HFFc6 (cell line): ENCODE results near the gene ITSN1. TPM values are rescaled to one million over a fixed set of nuclear protein-coding genes. Genes with fewer than 3 reads are reported as not detected.
A peak's percentile ranks its signal among the peaks of the same experiment; 100 is the strongest.

Source experiments
- DNase-seq: peaks from one replicate; pipeline ENCODE4 v3.0.0-alpha.2; 2018
- H3K27ac Mint-ChIP-seq: 2 replicates; pipeline ENCODE4 v1.8.0; 2020; ENCODE audit warnings: mild to moderate bottlenecking, mixed read lengths
- H3K27me3 Mint-ChIP-seq: 2 replicates; pipeline ENCODE4 v1.8.0; 2021; ENCODE audit warnings: mild to moderate bottlenecking, moderate library complexity, mixed read lengths; ENCODE audit not compliant: insufficient read depth
- H3K36me3 Mint-ChIP-seq: 2 replicates; pipeline ENCODE4 v1.8.0; 2021; ENCODE audit warnings: low read depth, mixed read lengths
- H3K4me1 Mint-ChIP-seq: 2 replicates; pipeline ENCODE4 v1.8.0; 2020; ENCODE audit warnings: low read depth, mixed read lengths
- H3K4me3 Mint-ChIP-seq: 2 replicates; pipeline ENCODE4 v1.8.0; 2020; ENCODE audit warnings: mild to moderate bottlenecking, moderate library complexity, mixed read lengths
- H3K9me3 Mint-ChIP-seq: 2 replicates; pipeline ENCODE4 v1.8.0; 2020; ENCODE audit warnings: mild to moderate bottlenecking, mixed read lengths
- total RNA-seq, 6 experiments: library from RNA; stranded (reverse); fragmentation: NEBNext Ultra II Directional; extraction: Animal tissue kit (Norgen Biotek cat#: 25700); gene quantifications; 2 replicates in 1 of 6; 3 replicates in 5 of 6; pipeline ENCODE4 v1.2.3, GENCODE V29; 2021
- TF ChIP-seq, protein P1 (sequence below): fragments of 200-600 bp; sonication (generic); IDR thresholded peaks from 2 replicates; pipeline ENCODE4 v1.5.0; 2021; ENCODE audit warnings: antibody characterized with exemption, mild to moderate bottlenecking

ITSN1 gene
- total RNA-seq, 6 experiments from 2014 or later: 47.7 to 54.8 (median 54.0) TPM

DNA sequence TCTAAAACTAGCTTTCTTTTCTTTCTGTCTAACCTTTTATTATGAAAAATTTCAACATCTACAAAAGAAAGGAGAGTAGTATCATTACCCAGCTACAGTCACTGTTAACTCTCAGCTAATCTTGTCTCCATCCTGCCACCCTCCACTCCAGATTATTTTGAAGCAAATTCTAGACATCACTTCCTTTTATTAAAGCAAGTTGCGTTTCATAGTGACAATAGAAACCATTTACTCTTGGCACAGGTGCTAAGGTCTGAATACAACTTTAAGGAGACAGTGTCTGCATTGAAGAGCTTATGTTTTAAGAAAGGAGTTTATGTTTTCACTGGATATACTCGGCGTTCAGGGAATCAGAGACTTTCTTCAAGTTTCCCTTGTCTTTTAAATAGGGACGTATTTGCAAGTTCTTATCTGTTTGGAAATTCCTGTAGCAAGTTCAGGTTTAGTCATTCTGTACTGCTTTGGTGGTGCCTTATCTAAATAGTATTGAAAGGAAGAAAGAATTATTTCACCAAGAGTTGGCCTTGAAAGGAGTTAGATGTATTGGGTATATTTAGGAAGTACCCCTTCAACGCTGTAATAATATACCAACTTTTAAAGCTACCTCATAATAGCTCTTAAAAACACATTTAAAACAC is 42.7 kb downstream of the ITSN1 start:
- H3K4me1 Mint-ChIP-seq: peaks cover 74% of the 10 kb centered on the region
- H3K27me3 Mint-ChIP-seq: no peaks in the 10 kb centered on the region
- TF ChIP-seq, protein P1, sequence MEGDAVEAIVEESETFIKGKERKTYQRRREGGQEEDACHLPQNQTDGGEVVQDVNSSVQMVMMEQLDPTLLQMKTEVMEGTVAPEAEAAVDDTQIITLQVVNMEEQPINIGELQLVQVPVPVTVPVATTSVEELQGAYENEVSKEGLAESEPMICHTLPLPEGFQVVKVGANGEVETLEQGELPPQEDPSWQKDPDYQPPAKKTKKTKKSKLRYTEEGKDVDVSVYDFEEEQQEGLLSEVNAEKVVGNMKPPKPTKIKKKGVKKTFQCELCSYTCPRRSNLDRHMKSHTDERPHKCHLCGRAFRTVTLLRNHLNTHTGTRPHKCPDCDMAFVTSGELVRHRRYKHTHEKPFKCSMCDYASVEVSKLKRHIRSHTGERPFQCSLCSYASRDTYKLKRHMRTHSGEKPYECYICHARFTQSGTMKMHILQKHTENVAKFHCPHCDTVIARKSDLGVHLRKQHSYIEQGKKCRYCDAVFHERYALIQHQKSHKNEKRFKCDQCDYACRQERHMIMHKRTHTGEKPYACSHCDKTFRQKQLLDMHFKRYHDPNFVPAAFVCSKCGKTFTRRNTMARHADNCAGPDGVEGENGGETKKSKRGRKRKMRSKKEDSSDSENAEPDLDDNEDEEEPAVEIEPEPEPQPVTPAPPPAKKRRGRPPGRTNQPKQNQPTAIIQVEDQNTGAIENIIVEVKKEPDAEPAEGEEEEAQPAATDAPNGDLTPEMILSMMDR: no peak
- H3K4me3 Mint-ChIP-seq: peak overlapping the region; percentile 47
- H3K36me3 Mint-ChIP-seq: no peaks in the 10 kb centered on the region
- peak overlapping the region; percentile 80 for H3K27ac Mint-ChIP-seq
- H3K9me3 Mint-ChIP-seq: no peaks in the 10 kb centered on the region
- DNase-seq: no peak

DNA sequence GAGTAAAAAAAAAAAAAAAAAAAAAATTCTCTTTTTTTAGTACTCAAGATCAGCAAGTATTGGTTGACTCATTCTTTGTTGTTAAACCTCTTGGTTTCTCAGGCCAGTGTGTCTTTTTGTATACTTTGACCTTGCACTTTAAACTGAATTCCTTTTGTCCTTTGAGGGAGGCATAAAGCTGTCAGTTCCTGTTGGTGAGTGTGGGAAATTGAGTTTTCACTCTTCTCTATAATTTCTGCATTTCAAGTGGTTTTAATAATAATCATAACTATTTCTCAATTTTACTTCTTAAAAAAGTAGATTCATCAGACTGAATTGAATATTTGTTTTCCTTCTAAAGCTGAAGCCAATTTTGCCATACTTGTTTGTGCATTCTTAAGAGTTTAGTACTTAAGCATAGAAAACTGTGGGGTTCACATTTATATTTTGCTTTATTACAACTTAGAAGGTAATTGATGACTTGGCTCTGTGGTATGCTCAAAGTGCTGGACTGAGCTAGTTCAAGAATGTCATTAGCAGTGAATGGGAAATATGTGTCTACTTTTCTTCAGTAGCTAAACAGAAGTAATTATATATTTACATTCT is 43.4 kb downstream of the ITSN1 start:
- Mint-ChIP-seq H3K9me3 (no peaks in the 10 kb centered on the region), H3K4me3 (peak overlapping the region; percentile 47), H3K27me3 (no peaks in the 10 kb centered on the region), H3K27ac (peak overlapping the region; percentile 80), H3K4me1 (peaks cover 73% of the 10 kb centered on the region), H3K36me3 (no peaks in the 10 kb centered on the region)
- peak; percentile 69 for DNase-seq
- TF ChIP-seq, protein P1: no peak

DNA sequence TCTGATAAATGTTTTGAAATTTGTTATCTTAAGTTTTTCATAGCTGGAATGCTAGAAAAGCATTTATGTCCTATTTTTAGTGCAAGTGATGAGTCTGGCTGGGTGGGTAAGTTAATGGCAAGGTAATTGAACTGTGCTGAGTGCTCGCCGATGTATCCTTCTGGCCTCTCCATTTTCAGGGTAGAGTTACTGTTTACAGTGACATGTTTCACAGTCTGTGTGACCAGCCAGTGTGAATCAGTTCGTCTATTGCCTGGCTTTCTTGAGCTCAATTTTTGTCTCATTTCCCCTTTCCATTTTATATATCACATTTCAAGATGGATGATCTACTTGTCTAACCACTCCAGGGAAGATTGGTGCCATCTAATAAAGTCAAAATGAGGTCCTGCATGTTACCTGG is 44.1 kb downstream of the ITSN1 start:
- peak overlapping the region; percentile 47 for H3K4me3 Mint-ChIP-seq

DNA sequence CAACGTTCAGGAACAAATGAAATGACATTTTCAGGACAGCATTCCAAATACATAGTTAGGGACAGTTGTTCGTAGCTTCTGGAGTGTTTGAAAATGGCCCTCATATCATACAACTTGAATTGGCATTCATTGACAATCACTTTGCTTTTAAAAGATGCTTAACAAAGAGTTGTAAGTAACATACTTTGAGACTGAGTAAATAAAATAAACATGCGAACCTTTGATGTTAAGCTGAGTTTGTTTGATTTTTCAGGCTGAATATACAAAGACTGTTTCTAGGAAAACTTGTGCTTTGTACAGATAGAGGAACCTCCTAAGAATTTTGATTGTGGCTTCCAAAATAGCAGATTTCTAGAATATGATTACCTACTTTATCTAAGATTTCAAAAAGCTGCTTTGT is 45.3 kb downstream of the ITSN1 start:
- DNase-seq: no peak
- TF ChIP-seq, protein P1: no peak
- no peaks in the 10 kb centered on the region for H3K27me3 Mint-ChIP-seq
- H3K36me3 Mint-ChIP-seq: 0 out of 2 replicates have a peak, but pooled peaks cover 4% of the 10 kb centered on the region
- H3K9me3 Mint-ChIP-seq: no peaks in the 10 kb centered on the region
- H3K27ac Mint-ChIP-seq: peak overlapping the region; percentile 59; the same call in 1 of the 2 replicates
- peak overlapping the region; percentile 62 for H3K4me3 Mint-ChIP-seq
- H3K4me1 Mint-ChIP-seq: peaks cover 72% of the 10 kb centered on the region

More for the DNA sequence above, 44.1 kb downstream of the ITSN1 start:
- TF ChIP-seq, protein P1: no peak
- Mint-ChIP-seq H3K36me3 (0 out of 2 replicates have a peak, but pooled peaks cover 4% of the 10 kb centered on the region), H3K27ac (peak overlapping the region; percentile 80), H3K27me3 (no peaks in the 10 kb centered on the region), H3K4me1 (peaks cover 75% of the 10 kb centered on the region), H3K9me3 (no peaks in the 10 kb centered on the region)
- no peak for DNase-seq

GRCh38 chr21:33688353-33688752 is 46.1 kb downstream of the ITSN1 start:
- Mint-ChIP-seq H3K9me3 (no peaks in the 10 kb centered on the region), H3K27ac (peak overlapping the region; percentile 43; the same call in 1 of the 2 replicates), H3K27me3 (no peaks in the 10 kb centered on the region), H3K36me3 (0 out of 2 replicates have a peak, but pooled peaks cover 4% of the 10 kb centered on the region), H3K4me3 (peak overlapping the region; percentile 4; the same call in 1 of the 2 replicates), H3K4me1 (peaks cover 64% of the 10 kb centered on the region)
- TF ChIP-seq, protein P1: no peak
- DNase-seq: no peak
